Activated CD4-positive, alpha-beta T cell treated with anti-CD3 and anti-CD28 coated beads, Interleukin-2, amount 50 U/mL, for 4 hours (primary cell): ENCODE data around the gene PGM5.
"Not testable (repeated sequence)": the region's sequence is repeated elsewhere in the genome, so short reads cannot be mapped to it uniquely, and the experiment has no call there.

Source experiments
- DNase-seq, 2 experiments: peaks; one replicate each; pipeline ENCODE4 v3.0.0-alpha.2; 2020

Gene PGM5

GRCh38 chr9:68383894-68384293 lies 27.5 kb downstream of the PGM5 start:
- DNase-seq: not testable (repeated sequence)

DNA sequence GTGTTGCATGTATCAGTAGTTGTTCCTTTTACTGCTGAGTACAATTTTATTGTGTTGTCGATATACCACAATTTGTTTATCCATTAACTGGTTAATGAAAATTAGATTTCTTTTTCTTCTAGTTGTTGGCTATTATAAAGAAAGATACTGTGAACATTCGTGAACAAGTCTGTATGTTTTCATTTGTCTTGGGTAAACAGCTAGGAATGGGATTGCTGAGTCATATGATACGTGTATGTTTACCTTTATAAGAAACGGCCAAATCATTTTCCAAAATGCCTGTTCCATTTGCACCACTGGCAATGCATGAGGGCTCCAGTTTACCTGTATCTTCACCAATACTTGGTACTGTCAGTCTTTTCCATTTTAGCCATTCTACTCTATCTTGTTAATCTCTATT lies 33.1 kb downstream of the PGM5 start:
- DNase-seq: not testable (repeated sequence)

DNA sequence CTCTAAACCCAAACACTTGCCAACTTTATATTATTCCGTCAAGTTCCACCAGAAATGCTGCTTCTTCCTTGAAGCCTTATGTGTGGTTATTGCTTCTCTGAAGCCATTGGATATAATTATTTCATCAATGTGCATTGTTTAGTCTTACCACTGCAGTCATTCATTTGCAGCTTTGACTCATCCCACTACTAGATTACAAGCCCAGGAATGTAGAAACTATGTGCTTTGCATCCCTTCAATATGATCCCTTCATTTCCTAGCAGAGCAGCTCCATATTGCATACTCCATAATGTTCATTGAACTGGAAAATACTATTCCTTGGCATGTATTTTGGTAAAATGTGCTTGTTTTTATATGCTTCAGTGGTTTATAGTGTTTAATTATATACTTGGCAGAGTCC lies 34.3 kb downstream of the PGM5 start:
- DNase-seq: not testable (repeated sequence)

DNA sequence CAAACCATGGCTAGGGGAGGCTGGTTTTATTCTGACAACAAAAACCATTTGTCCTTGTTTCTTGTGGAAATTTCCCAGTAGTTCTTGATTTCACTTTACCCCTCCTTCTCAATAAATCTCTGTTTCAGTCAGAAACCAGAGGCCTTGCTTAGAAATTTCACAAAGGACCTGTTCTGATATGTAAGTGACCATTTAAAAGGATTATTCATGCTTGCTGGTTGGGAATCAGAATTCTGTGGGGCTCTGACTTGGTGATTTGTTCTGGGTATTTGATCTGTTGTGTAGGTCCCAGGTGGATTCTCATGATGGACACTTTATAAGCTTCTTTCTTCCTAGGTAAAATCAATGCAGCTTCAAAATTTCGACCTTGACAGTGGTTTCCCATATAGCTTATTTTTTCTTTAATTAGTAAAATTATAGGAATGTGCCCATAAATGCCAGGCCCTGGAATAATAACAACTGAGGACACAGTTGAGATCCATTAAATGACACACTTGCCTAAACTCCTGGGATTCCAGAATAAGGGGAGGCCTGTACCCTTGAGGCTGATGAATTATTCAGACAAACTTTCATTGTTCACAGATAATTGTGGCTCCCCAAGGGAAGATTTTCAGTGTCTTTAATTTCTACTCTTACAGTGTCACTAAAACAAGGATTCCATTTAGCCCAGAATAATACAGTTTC lies 40.1 kb downstream of the PGM5 start:
- DNase-seq: not testable (repeated sequence)

DNA sequence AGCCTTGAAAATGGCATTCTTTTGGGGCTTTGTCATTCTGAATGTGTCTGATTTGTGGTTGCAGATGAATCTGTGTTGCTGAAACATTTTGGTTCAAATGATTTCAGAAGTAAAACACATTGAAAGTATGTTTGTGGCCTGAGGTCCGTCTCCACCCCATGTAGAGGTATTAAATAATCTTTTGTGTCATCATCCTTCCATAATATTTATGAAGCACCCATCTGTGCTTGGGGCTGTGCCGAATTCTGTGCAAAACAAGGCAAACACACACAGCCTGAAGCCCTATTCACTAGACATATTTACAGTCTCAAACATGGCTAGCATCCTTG lies 40.6 kb downstream of the PGM5 start:
- not testable (repeated sequence) for DNase-seq

- DNase-seq: not testable (repeated sequence)
Observed at GRCh38 chr9:68397796-68398195, 41.4 kb downstream of the PGM5 start.

DNA sequence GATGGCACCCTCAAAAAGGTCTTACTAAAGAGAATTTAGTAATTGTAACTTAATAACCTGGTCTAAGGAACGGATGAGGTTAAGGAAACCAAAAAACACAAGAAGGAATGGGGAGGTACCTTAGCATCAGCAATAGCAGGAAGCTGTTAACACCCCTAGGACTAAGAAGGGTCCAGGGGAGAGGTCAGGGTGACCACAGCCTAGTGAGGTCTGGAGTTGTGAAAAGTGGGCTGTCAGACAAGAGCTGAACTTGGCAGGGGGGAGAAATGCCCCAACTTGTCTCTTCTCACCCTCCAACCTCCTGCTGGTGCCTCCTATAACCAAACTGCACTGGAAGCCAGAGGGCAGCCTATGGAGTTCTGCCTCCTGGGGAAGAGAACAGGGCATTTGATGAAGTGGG lies 41.9 kb downstream of the PGM5 start:
- not testable (repeated sequence) for DNase-seq

DNA sequence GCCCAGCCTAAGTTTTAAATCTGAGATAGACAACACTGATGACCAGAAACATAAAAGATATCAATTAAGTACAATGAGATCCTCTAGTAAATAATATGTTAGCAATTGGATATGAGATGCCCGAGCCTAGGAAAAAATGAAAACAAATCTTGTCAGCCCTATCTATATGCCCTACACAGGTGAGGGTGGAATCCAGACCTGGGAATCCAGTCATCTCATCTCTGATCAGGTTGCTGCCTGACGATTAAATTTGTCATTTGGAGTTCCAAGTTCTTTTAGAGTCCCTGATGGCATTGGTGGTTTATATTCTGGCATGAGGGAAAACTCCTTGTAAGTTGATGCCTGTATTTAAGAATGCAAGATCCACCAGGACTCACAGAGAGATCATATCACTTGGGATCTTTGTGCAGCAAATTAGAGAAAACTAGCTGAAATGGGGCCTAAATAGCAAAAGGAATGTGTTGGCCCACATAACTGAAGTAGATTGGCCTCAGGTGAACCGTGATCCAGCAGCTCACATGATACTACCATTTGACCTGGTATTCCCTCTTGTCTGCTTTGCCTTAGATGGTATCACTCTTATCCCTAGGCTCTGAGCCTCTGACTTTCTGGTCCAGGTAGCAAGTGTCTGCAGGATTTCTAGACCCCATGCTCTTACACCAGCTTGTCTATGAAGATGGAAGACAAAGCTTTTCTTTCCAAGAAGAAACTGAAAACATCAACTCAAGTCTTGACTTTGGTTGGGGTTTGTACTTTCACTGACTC lies 48.2 kb downstream of the PGM5 start:
- not testable (repeated sequence) for DNase-seq

- not testable (repeated sequence) for DNase-seq
Observed at GRCh38 chr9:68411865-68412264, 55.5 kb downstream of the PGM5 start.

DNA sequence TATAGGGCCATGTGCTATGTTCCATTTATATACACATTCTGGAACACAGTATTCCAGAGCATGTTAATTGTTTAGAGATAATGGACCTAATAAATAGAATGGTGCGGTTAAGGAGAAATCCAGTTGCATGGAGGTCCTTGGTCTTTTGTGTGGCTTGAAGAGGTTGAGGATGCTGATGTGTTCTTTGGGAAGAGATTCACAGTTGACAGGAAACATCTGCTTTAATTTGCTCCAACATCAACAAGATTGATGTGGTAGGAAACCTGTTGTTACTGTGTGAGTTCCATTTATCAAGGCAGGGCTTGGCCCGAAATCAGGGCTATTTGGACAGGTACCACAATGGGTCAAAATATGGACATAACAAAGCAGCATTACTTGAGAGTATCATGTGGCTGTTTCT lies 56.3 kb downstream of the PGM5 start:
- DNase-seq: not testable (repeated sequence)

DNA sequence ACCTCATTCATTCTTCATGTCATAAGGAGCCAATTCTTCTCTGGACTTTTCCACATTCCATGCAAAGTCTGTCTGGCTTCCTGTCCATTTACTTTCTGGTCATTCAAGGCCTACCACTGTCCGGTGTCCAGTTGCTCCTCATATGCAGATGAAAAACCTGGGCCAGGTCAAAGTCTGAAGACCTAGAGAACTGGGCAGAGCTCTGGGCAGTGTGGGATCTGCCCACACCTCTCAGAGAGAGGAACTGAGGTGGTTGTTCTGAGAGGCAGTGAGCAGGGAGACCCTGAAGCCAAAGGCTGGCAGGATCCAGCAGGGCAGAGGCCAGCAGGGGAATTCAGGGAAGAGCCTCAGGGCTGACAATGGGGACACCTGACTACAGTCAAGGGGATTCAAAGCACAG lies 58.7 kb downstream of the PGM5 start:
- DNase-seq: not testable (repeated sequence)

- DNase-seq: no peak
Observed at GRCh38 chr9:68416936-68417564, 60.6 kb downstream of the PGM5 start.

GRCh38 chr9:68417762-68418161 lies 61.4 kb downstream of the PGM5 start:
- no peak for DNase-seq

DNA sequence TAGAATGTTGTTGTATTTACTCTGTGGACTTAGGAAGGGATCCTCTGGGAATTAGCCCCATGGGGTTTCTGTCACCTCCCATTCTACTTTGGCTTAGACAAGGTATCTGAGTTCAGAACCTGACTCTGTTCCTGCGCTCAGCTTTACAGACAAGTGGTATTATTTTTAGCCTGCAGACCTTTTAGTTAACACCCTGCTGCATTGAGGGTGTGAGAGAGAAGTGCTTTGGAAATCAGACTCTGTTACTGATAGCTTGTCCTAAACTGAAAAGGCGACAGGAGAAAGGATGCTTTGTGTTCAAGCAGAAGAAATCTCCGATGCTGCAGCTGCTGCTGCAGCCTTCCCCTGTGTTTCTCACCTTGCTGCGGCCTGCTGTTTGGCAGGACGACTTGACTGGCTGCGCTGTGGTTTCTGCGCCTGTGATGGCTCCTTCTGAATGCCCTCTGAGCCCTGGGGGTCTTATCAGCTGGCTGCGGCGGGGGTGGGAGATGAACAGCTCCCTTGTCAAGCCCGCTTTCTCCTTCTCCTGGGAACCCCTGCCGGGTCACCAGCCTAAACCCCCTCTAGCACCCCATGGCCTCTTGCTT lies 61.9 kb downstream of the PGM5 start:
- no peak for DNase-seq

DNA sequence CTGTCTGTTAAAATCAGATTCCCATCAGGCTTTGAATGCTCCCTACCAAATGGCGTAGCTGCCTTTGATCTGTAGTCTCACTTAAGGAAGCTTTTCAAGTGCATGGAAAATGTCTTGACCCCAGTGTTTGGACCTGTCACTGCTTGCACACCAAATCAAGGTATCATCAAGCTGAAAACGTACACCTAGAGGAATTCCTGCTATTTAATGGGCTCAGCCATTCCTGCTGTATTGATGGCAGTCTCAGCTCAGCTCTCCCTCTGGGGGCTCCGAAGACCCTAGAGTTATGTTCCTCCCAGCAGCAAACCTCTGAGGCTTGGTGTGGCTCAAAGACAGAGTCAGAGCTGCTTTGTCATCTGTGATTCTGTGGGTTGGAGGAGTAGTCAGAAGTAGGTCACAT lies 63.5 kb downstream of the PGM5 start:
- no peak for DNase-seq

- no peak for DNase-seq
Observed at GRCh38 chr9:68426755-68427154, 70.3 kb downstream of the PGM5 start.

GRCh38 chr9:68427216-68427977 lies 71.0 kb downstream of the PGM5 start:
- DNase-seq: no peak

DNA sequence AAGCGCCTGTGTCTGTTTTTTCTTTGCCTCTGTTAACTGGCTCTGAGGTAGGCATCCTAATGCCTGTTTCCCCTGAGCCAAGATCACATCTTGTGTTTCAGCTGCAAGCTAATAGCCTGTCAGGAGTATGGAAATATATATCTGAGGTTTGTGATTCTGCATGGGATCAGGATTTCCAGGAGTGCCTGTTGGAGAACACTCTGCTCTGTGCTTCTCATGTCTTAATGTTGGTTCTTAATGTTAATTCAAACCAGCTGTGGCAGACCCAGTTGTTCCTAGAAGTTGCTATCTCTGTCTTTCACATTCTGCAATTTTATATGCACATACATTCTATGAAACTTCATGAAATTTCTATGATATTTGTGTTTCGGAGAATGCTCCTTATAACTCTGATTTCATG lies 72.1 kb downstream of the PGM5 start:
- no peak for DNase-seq

DNA sequence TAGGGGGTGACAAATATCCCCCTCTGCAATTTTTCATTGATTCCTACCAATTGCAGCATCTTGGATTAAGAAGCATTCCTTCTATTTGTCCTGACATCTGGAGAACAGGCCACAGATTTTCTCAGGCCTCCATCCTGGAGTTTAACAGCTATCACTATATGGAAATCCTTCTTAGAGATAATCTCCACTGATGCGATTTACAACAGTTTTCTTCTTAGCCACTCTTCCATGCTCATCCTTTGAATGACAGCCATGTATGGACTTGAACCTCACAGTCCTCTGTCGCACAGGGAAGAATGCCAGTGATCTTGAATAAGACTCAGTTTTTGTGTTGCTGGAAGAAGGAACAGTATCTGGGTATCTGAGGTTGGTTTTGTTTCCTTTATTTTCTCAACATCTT lies 73.2 kb downstream of the PGM5 start:
- no peak for DNase-seq

- DNase-seq: no peak
Observed at GRCh38 chr9:68431307-68431706, 74.9 kb downstream of the PGM5 start.

GRCh38 chr9:68433531-68434110 lies 77.2 kb downstream of the PGM5 start:
- no peak for DNase-seq

DNA sequence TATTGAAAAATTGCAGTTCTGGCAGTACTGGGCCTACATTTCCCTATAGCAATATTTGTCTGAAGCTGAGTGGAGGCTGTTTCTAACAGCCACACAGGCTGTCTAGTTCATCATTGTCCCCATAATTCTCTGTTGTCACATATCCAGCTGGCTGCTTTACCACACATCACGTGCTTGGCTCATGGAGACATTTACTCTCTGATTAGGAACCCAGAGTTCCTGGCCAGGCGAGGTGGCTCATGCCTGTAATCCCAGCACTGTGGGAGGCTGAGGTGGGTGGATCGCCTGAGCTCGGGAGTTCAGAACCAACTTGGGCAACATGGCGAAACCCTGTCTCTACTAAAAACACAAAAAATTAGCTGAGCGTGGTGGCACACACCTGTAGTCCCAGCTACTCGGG lies 81.4 kb downstream of the PGM5 start:
- DNase-seq: no peak

DNA sequence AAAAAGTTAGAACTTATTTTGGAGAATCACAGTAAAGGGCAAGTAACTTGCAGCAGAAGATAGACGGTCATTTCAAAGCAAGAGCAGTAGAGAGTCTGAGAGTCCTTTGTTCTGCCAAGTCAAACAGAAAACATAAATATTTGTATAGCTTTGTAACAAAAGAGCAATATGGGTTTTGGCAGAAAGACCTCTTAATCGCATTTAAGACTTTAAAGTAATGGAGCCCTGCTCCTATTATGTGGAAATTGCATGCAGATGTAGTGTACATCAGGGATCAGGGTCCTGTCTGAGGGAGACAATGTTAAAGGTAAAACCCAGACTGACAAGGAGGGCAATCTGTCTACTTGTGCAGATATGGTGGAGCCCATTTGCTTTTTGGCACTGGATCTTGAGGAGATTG lies 87.2 kb downstream of the PGM5 start:
- no peak for DNase-seq
